ENCODE data around the gene KNDC1.

The KNDC1 gene

GRCh38 chr10:133167693-133168616 is 7.9 kb downstream of the KNDC1 start:
- H3K36me3 ChIP-seq (ENCODE audit: control insufficient read depth in 1 of 2, insufficient read depth in 2 of 2, low read length in 2 of 2), result no peaks in the 10 kb centered on the region
- whole genome bisulfite sequencing (ENCODE audit: extremely low coverage, insufficient coverage, insufficient read length), result no CpG with 5 or more reads among the region's 37 CpGs
- H3K79me2 ChIP-seq (ENCODE audit: control insufficient read depth, insufficient read depth, low read length, poor library complexity), result no peaks in the 10 kb centered on the region
- H3K4me3 ChIP-seq (ENCODE audit: low read depth, low read length), result no peak overlapping the region
- H4K8ac ChIP-seq (ENCODE audit: low read depth, low read length), result no peak overlapping the region
- no peak overlapping the region for H3K4ac ChIP-seq (ENCODE audit: low read depth, low read length)
- no peak overlapping the region for H2AFZ ChIP-seq (ENCODE audit: insufficient read depth, low read length, poor library complexity)
- H2BK12ac ChIP-seq (ENCODE audit: low read length), result no peak overlapping the region
- no peak overlapping the region for H4K12ac ChIP-seq (ENCODE audit: low read depth, low read length)
- no peak overlapping the region for H4K91ac ChIP-seq (ENCODE audit: low read depth, low read length)
- no peak overlapping the region for H2BK5ac ChIP-seq (ENCODE audit: low read depth, low read length, poor library complexity)
- H3K14ac ChIP-seq (ENCODE audit: low read length), result no peak overlapping the region
- H3K4me2 ChIP-seq (ENCODE audit: low read length), result no peak overlapping the region
- no peaks in the 10 kb centered on the region for H3K79me1 ChIP-seq (ENCODE audit: low read length)
- no peaks in the 10 kb centered on the region for H3K27me3 ChIP-seq (ENCODE audit: insufficient read depth, low read length)
- H3K9me3 ChIP-seq (ENCODE audit: insufficient read depth, low read depth, low read length), result peaks cover 4% of the 10 kb centered on the region
- H2AK5ac ChIP-seq (ENCODE audit: low read length), result no peak overlapping the region
- H3K18ac ChIP-seq (ENCODE audit: low read length), result no peak overlapping the region
- H3K9ac ChIP-seq (ENCODE audit: low read length), result no peak overlapping the region
- H3K23ac ChIP-seq (ENCODE audit: low read length), result no peak overlapping the region
- DNase-seq, result no peak
- no peak overlapping the region for H3K27ac ChIP-seq (ENCODE audit: low read depth, low read length)
- H2BK120ac ChIP-seq (ENCODE audit: insufficient read depth, low read length, poor library complexity), result no peak overlapping the region
- no peaks in the 10 kb centered on the region for H3K4me1 ChIP-seq (ENCODE audit: control insufficient read depth in 1 of 2, insufficient read depth in 2 of 2, low read length in 2 of 2)

GRCh38 chr10:133168617-133169031 is 8.6 kb downstream of the KNDC1 start:
- Histone ChIP-seq H3K27ac (ENCODE audit: low read depth, low read length) (no peak overlapping the region), H4K8ac (ENCODE audit: low read depth, low read length) (no peak overlapping the region), H3K4ac (ENCODE audit: low read depth, low read length) (no peak overlapping the region), H3K36me3 (ENCODE audit: control insufficient read depth in 1 of 2, insufficient read depth in 2 of 2, low read length in 2 of 2) (no peaks in the 10 kb centered on the region), H3K79me1 (ENCODE audit: low read length) (no peaks in the 10 kb centered on the region), H3K18ac (ENCODE audit: low read length) (no peak overlapping the region), H3K9me3 (ENCODE audit: insufficient read depth, low read depth, low read length) (peaks cover 4% of the 10 kb centered on the region), H3K9ac (ENCODE audit: low read length) (no peak overlapping the region), H3K23ac (ENCODE audit: low read length) (no peak overlapping the region), H3K4me3 (ENCODE audit: low read depth, low read length) (no peak overlapping the region), H3K79me2 (ENCODE audit: control insufficient read depth, insufficient read depth, low read length, poor library complexity) (no peaks in the 10 kb centered on the region), H2AK5ac (ENCODE audit: low read length) (no peak overlapping the region), H3K27me3 (ENCODE audit: insufficient read depth, low read length) (no peaks in the 10 kb centered on the region), H2BK12ac (ENCODE audit: low read length) (no peak overlapping the region), H2AFZ (ENCODE audit: insufficient read depth, low read length, poor library complexity) (no peak overlapping the region), H4K12ac (ENCODE audit: low read depth, low read length) (no peak overlapping the region), H3K4me2 (ENCODE audit: low read length) (no peak overlapping the region), H4K91ac (ENCODE audit: low read depth, low read length) (no peak overlapping the region), H2BK5ac (ENCODE audit: low read depth, low read length, poor library complexity) (no peak overlapping the region), H3K14ac (ENCODE audit: low read length) (no peak overlapping the region), H3K4me1 (ENCODE audit: control insufficient read depth in 1 of 2, insufficient read depth in 2 of 2, low read length in 2 of 2) (no peaks in the 10 kb centered on the region), H2BK120ac (ENCODE audit: insufficient read depth, low read length, poor library complexity) (no peak overlapping the region)
- no peak for DNase-seq
- no CpG with 5 or more reads among the region's 14 CpGs for WGBS (ENCODE audit: extremely low coverage, insufficient coverage, insufficient read length)

- peaks cover 8% of the 10 kb centered on the region for H3K9me3 ChIP-seq (ENCODE audit: insufficient read depth, low read depth, low read length)
- H3K4me2 ChIP-seq (ENCODE audit: low read length), result no peak overlapping the region
- H3K4me3 ChIP-seq (ENCODE audit: low read depth, low read length), result peak overlapping the region; percentile 26
- no peak for DNase-seq
- H2BK120ac ChIP-seq (ENCODE audit: insufficient read depth, low read length, poor library complexity), result no peak overlapping the region
- no peak overlapping the region for H2AK5ac ChIP-seq (ENCODE audit: low read length)
- no peaks in the 10 kb centered on the region for H3K27me3 ChIP-seq (ENCODE audit: insufficient read depth, low read length)
- no peaks in the 10 kb centered on the region for H3K79me1 ChIP-seq (ENCODE audit: low read length)
- H3K27ac ChIP-seq (ENCODE audit: low read depth, low read length), result no peak overlapping the region
- H3K23ac ChIP-seq (ENCODE audit: low read length), result no peak overlapping the region
- H3K4ac ChIP-seq (ENCODE audit: low read depth, low read length), result no peak overlapping the region
- no peak overlapping the region for H4K12ac ChIP-seq (ENCODE audit: low read depth, low read length)
- no peak overlapping the region for H2AFZ ChIP-seq (ENCODE audit: insufficient read depth, low read length, poor library complexity)
- H4K91ac ChIP-seq (ENCODE audit: low read depth, low read length), result no peak overlapping the region
- no peak overlapping the region for H3K14ac ChIP-seq (ENCODE audit: low read length)
- no peak overlapping the region for H3K9ac ChIP-seq (ENCODE audit: low read length)
- H3K4me1 ChIP-seq (ENCODE audit: control insufficient read depth in 1 of 2, insufficient read depth in 2 of 2, low read length in 2 of 2), result no peaks in the 10 kb centered on the region
- H3K79me2 ChIP-seq (ENCODE audit: control insufficient read depth, insufficient read depth, low read length, poor library complexity), result no peaks in the 10 kb centered on the region
- no peak overlapping the region for H4K8ac ChIP-seq (ENCODE audit: low read depth, low read length)
- H3K18ac ChIP-seq (ENCODE audit: low read length), result no peak overlapping the region
- WGBS (ENCODE audit: extremely low coverage, insufficient coverage, insufficient read length), result no CpG with 5 or more reads among the region's 30 CpGs
- no peak overlapping the region for H2BK12ac ChIP-seq (ENCODE audit: low read length)
- H2BK5ac ChIP-seq (ENCODE audit: low read depth, low read length, poor library complexity), result no peak overlapping the region
- H3K36me3 ChIP-seq (ENCODE audit: control insufficient read depth in 1 of 2, insufficient read depth in 2 of 2, low read length in 2 of 2), result no peaks in the 10 kb centered on the region
These were observed 9.3 kb downstream of the KNDC1 start for GRCh38 chr10:133169173-133169947.

- no peak overlapping the region for H4K12ac ChIP-seq (ENCODE audit: low read depth, low read length)
- H3K23ac ChIP-seq (ENCODE audit: low read length), result no peak overlapping the region
- no peaks in the 10 kb centered on the region for H3K4me1 ChIP-seq (ENCODE audit: control insufficient read depth in 1 of 2, insufficient read depth in 2 of 2, low read length in 2 of 2)
These were observed 10.1 kb downstream of the KNDC1 start for GRCh38 chr10:133170092-133170491.

More at GRCh38 chr10:133170092-133170491, 10.1 kb downstream of the KNDC1 start:
- Histone ChIP-seq H2AK5ac (ENCODE audit: low read length) (no peak overlapping the region), H3K9ac (ENCODE audit: low read length) (no peak overlapping the region), H2BK12ac (ENCODE audit: low read length) (no peak overlapping the region), H3K79me1 (ENCODE audit: low read length) (no peaks in the 10 kb centered on the region), H3K4me3 (ENCODE audit: low read depth, low read length) (no peak overlapping the region), H3K27ac (ENCODE audit: low read depth, low read length) (no peak overlapping the region), H3K4ac (ENCODE audit: low read depth, low read length) (no peak overlapping the region), H2AFZ (ENCODE audit: insufficient read depth, low read length, poor library complexity) (no peak overlapping the region), H3K9me3 (ENCODE audit: insufficient read depth, low read depth, low read length) (peaks cover 12% of the 10 kb centered on the region), H3K4me2 (ENCODE audit: low read length) (no peak overlapping the region), H3K36me3 (ENCODE audit: control insufficient read depth in 1 of 2, insufficient read depth in 2 of 2, low read length in 2 of 2) (no peaks in the 10 kb centered on the region), H3K27me3 (ENCODE audit: insufficient read depth, low read length) (no peaks in the 10 kb centered on the region), H3K79me2 (ENCODE audit: control insufficient read depth, insufficient read depth, low read length, poor library complexity) (no peaks in the 10 kb centered on the region), H2BK5ac (ENCODE audit: low read depth, low read length, poor library complexity) (no peak overlapping the region), H3K18ac (ENCODE audit: low read length) (no peak overlapping the region), H4K91ac (ENCODE audit: low read depth, low read length) (no peak overlapping the region), H2BK120ac (ENCODE audit: insufficient read depth, low read length, poor library complexity) (no peak overlapping the region), H4K8ac (ENCODE audit: low read depth, low read length) (no peak overlapping the region), H3K14ac (ENCODE audit: low read length) (no peak overlapping the region)
- no CpG with 5 or more reads among the region's 17 CpGs for WGBS (ENCODE audit: extremely low coverage, insufficient coverage, insufficient read length)
- DNase-seq, result no peak

All from trophoblast cell (in vitro differentiated cells and primary cell).